Measurements from ENCODE around the gene ASB12. TPM values are rescaled to one million over a fixed set of nuclear protein-coding genes. Genes with fewer than 3 reads are reported as not detected.

Gene ASB12
- total RNA-seq, 1 donor from 2014 or later, result not detected

GRCh38 chrX:64187762-64188150, 42.7 kb downstream of the ASB12 start:
- Mint-ChIP-seq H3K4me1 (no peaks in the 10 kb centered on the region), H3K27ac (no peak overlapping the region), H3K4me3 (no peak overlapping the region), H3K36me3 (peaks cover 14% of the 10 kb centered on the region), H3K27me3 (ENCODE audit: insufficient read depth, low read depth) (no peaks in the 10 kb centered on the region), H3K9me3 (peaks cover 8% of the 10 kb centered on the region)
- H4K20me1 ChIP-seq (ENCODE audit: low read depth), result no peaks in the 10 kb centered on the region
- H3K36me3 ChIP-seq, result no peaks in the 10 kb centered on the region
- H3K79me2 ChIP-seq (ENCODE audit: low read depth), result no peaks in the 10 kb centered on the region
- H3K4me1 ChIP-seq, result no peaks in the 10 kb centered on the region
- no peak overlapping the region for H3K4me3 ChIP-seq
- H2AFZ ChIP-seq (replicated peaks), result no peak overlapping the region
- no peaks in the 10 kb centered on the region for H3K27me3 ChIP-seq
- H3K9ac ChIP-seq, result no peak overlapping the region
- no peak for TF ChIP-seq EZH2 (IDR thresholded peaks at IDR 0.05)
- TF ChIP-seq EZH2phosphoT487 (IDR thresholded peaks at IDR 0.05), result no peak
- TF ChIP-seq CTCF (IDR thresholded peaks at IDR 0.05), result no peak
- H3K27ac ChIP-seq, result no peak overlapping the region
- H3F3A ChIP-seq (ENCODE audit: low read depth), result no peaks in the 10 kb centered on the region
- no peak overlapping the region for H3K4me2 ChIP-seq
- H3K9me3 ChIP-seq (ENCODE audit: low read depth), result no peaks in the 10 kb centered on the region
- no peak for DNase-seq (ENCODE audit: low spot score)

- Histone ChIP-seq H3K9me3 (ENCODE audit: low read depth) (no peaks in the 10 kb centered on the region), H3K79me2 (ENCODE audit: low read depth) (no peaks in the 10 kb centered on the region), H3K27me3 (no peaks in the 10 kb centered on the region), H4K20me1 (ENCODE audit: low read depth) (no peaks in the 10 kb centered on the region), H3K4me3 (no peak overlapping the region), H2AFZ (replicated peaks) (no peak overlapping the region), H3K4me2 (no peak overlapping the region), H3K9ac (no peak overlapping the region), H3K4me1 (no peaks in the 10 kb centered on the region), H3K36me3 (no peaks in the 10 kb centered on the region), H3K27ac (no peak overlapping the region), H3F3A (ENCODE audit: low read depth) (no peaks in the 10 kb centered on the region)
- Mint-ChIP-seq H3K9me3 (peaks cover 7% of the 10 kb centered on the region), H3K4me3 (no peak overlapping the region), H3K27ac (no peak overlapping the region), H3K4me1 (no peaks in the 10 kb centered on the region), H3K27me3 (ENCODE audit: insufficient read depth, low read depth) (no peaks in the 10 kb centered on the region), H3K36me3 (peaks cover 13% of the 10 kb centered on the region)
- no peak for DNase-seq (ENCODE audit: low spot score)
- TF ChIP-seq CTCF (IDR thresholded peaks at IDR 0.05), result no peak
- no peak for TF ChIP-seq EZH2phosphoT487 (IDR thresholded peaks at IDR 0.05)
- no peak for TF ChIP-seq EZH2 (IDR thresholded peaks at IDR 0.05)
These were observed 43.2 kb downstream of the ASB12 start for GRCh38 chrX:64186974-64187761.

- no peaks in the 10 kb centered on the region for H3K36me3 ChIP-seq
- Mint-ChIP-seq H3K27me3 (ENCODE audit: insufficient read depth, low read depth) (peaks cover 2% of the 10 kb centered on the region), H3K9me3 (peaks cover 3% of the 10 kb centered on the region)
These were observed 46.0 kb downstream of the ASB12 start for GRCh38 chrX:64184396-64184795.

More at GRCh38 chrX:64184396-64184795, 46.0 kb downstream of the ASB12 start:
- Mint-ChIP-seq H3K36me3 (no peaks in the 10 kb centered on the region), H3K4me1 (no peaks in the 10 kb centered on the region), H3K4me3 (no peak overlapping the region), H3K27ac (no peak overlapping the region)
- no peak overlapping the region for H3K27ac ChIP-seq
- DNase-seq (ENCODE audit: low spot score), result no peak
- no peaks in the 10 kb centered on the region for H3F3A ChIP-seq (ENCODE audit: low read depth)
- no peak overlapping the region for H3K4me3 ChIP-seq
- TF ChIP-seq EZH2 (IDR thresholded peaks at IDR 0.05) (no peak), CTCF (IDR thresholded peaks at IDR 0.05) (no peak), EZH2phosphoT487 (IDR thresholded peaks at IDR 0.05) (no peak)
- H2AFZ ChIP-seq (replicated peaks), result no peak overlapping the region
- H3K79me2 ChIP-seq (ENCODE audit: low read depth), result no peaks in the 10 kb centered on the region
- no peaks in the 10 kb centered on the region for H4K20me1 ChIP-seq (ENCODE audit: low read depth)
- H3K9me3 ChIP-seq (ENCODE audit: low read depth), result no peaks in the 10 kb centered on the region
- no peak overlapping the region for H3K4me2 ChIP-seq
- no peak overlapping the region for H3K9ac ChIP-seq
- H3K4me1 ChIP-seq, result no peaks in the 10 kb centered on the region
- no peaks in the 10 kb centered on the region for H3K27me3 ChIP-seq

Measured in neural progenitor cell (in vitro differentiated cells).